ENCODE data around the gene CEP97. TPM values are rescaled to one million over a fixed set of nuclear protein-coding genes. Genes with fewer than 3 reads are reported as not detected.

The CEP97 gene
- total and polyA plus RNA-seq, 9 of the 15 experiments (the other 6 are each of a cell fraction or from before 2014, with no cell fraction given), result 2.0 to 10.1 (median 4.3) TPM

DNA sequence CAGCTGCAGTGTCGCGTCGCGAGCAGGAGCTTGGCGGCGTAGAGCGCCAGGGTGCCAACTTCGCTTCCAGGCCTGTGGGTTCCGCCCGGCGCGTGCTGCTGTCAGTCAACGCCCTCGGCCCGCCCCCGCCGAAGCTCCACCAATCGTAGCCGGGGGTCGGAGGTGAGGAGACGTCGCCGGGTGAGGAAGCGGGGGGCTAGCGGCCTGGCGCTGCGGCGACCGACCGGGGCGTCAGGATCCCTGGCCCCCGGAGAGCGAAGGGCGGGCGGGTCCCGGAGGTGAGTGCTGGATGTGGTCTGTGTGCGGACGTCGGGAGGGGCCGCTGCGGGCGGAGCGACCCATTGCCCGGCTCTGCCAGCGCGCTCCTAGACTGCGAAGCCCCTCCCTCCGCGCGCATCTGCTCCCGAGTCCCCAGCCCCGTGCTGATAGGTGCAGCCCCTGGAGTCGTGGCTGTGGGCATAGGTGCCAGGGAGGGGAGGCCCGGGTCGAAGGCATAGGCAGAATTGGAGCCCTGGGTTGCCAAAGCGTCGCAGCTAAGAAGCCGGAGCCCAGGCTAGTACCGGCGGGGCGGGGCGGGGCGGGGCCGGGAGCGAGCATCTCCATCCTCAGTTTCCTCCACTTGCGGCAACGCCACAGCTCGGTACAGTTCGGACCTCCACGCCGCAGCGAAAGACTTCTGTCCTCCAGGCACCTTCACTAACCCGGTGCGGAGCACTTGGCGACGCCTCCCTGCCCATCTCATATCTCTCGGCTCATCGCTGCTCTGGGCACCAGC lies 54.8 kb downstream of the CEP97 start, which contains the start of gene NXPE3 (continued):
- TF ChIP-seq KAT7 (CRISPR knock-in tag; IDR thresholded peaks at IDR 0.05; ENCODE audit: borderline replicate concordance) (no peak), ZNF778 (CRISPR knock-in tag; IDR thresholded peaks at IDR 0.05) (no peak), ZNF134 (CRISPR knock-in tag; conservative IDR thresholded peaks at IDR 0.05) (no peak), TCF7L2 (IDR thresholded peaks at IDR 0.05; ENCODE audit: low read depth, low read length) (no peak), RBM15 (IDR thresholded peaks at IDR 0.05; ENCODE audit: insufficient read depth, low read length) (no peak), ELF4 (CRISPR knock-in tag; IDR thresholded peaks at IDR 0.05) (no peak), GTF2F1 (IDR thresholded peaks at IDR 0.05; ENCODE audit: low read depth, low read length) (no peak), TBP (optimal IDR thresholded peaks at IDR 0.05; ENCODE audit: low read depth, low read length) (no peak), MCM7 (IDR thresholded peaks at IDR 0.05) (no peak), WHSC1 (IDR thresholded peaks at IDR 0.05; ENCODE audit: low read length) (no peak), ESRRA (IDR thresholded peaks at IDR 0.05; ENCODE audit: borderline replicate concordance, low read depth) (no peak), MCM3 (IDR thresholded peaks at IDR 0.05) (no peak), CBX8 (IDR thresholded peaks at IDR 0.05; ENCODE audit: borderline replicate concordance, extremely low read depth, low read depth, low read length, poor library complexity, severe bottlenecking) (no peak), PHF20 (IDR thresholded peaks at IDR 0.05; ENCODE audit: partially characterized antibody) (peak; percentile 28), ZNF707 (CRISPR knock-in tag; conservative IDR thresholded peaks at IDR 0.05) (no peak), NUFIP1 (IDR thresholded peaks at IDR 0.05; ENCODE audit: partially characterized antibody) (no peak), CSDE1 (IDR thresholded peaks at IDR 0.05) (no peak)
- TF ChIP-seq, protein P1, sequence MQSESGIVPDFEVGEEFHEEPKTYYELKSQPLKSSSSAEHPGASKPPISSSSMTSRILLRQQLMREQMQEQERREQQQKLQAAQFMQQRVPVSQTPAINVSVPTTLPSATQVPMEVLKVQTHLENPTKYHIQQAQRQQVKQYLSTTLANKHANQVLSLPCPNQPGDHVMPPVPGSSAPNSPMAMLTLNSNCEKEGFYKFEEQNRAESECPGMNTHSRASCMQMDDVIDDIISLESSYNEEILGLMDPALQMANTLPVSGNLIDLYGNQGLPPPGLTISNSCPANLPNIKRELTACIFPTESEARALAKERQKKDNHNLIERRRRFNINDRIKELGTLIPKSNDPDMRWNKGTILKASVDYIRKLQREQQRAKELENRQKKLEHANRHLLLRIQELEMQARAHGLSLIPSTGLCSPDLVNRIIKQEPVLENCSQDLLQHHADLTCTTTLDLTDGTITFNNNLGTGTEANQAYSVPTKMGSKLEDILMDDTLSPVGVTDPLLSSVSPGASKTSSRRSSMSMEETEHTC (IDR thresholded peaks at IDR 0.05), result no peak
- TF ChIP-seq, protein P2, sequence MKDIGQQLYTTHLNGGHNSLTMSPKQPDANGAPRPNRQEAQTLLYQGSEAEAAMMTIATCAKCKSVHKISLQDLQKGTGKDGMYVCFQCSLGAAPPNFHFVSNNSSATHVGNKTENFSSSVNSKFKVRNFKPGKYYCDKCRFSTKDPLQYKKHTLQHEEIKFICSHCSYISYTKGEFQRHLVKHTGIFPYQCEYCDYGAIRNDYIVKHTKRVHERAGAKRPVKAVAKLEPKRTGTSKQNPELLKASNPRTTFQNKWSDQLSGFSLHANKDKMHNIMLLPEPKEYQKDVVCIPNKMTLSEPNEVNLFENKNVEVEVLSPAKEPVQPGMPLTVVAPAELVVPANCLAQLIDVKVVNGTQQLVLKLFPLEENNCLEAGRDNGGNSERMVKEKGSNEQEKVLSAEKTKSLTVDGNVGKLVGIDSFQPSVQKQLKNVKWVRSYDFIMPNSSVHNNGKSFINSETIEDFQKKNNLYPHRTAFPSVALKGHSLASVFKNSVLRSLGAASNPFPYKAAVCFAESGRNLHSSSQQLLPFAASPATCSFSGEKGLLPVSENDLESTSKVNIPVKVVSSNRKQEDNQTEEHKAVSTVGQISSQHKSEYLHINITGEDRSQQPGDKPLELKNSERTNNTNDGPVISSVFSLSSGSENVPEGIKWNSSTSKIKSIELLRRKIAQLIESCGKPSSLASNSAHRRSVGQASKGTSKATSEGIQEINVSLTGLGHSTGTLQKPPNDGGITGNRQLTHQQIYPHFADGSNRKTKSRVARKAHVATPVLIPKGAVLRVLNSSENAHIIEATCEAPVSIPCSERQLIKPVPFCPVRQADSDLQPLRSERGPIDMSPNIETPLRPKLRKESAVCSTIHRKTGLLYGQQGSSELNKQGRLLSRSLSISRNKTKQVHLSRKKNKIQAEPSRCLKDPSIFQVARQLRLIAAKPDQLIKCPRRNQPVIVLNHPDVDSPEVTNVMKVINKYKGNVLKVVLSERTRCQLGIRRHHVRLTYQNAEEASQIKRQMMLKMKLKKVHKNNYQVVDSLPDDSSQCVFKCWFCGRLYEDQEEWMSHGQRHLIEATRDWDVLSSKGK (CRISPR knock-in tag; IDR thresholded peaks at IDR 0.05), result no peak
- TF ChIP-seq, protein P3, sequence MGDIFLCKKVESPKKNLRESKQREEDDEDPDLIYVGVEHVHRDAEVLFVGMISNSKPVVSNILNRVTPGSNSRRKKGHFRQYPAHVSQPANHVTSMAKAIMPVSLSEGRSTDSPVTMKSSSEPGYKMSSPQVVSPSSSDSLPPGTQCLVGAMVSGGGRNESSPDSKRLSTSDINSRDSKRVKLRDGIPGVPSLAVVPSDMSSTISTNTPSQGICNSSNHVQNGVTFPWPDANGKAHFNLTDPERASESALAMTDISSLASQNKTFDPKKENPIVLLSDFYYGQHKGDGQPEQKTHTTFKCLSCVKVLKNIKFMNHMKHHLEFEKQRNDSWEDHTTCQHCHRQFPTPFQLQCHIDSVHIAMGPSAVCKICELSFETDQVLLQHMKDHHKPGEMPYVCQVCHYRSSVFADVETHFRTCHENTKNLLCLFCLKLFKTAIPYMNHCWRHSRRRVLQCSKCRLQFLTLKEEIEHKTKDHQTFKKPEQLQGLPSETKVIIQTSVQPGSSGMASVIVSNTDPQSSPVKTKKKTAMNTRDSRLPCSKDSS (IDR thresholded peaks at IDR 0.05; ENCODE audit: low read depth, partially characterized antibody), result no peak
- TF ChIP-seq, protein P4, sequence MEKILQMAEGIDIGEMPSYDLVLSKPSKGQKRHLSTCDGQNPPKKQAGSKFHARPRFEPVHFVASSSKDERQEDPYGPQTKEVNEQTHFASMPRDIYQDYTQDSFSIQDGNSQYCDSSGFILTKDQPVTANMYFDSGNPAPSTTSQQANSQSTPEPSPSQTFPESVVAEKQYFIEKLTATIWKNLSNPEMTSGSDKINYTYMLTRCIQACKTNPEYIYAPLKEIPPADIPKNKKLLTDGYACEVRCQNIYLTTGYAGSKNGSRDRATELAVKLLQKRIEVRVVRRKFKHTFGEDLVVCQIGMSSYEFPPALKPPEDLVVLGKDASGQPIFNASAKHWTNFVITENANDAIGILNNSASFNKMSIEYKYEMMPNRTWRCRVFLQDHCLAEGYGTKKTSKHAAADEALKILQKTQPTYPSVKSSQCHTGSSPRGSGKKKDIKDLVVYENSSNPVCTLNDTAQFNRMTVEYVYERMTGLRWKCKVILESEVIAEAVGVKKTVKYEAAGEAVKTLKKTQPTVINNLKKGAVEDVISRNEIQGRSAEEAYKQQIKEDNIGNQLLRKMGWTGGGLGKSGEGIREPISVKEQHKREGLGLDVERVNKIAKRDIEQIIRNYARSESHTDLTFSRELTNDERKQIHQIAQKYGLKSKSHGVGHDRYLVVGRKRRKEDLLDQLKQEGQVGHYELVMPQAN (IDR thresholded peaks at IDR 0.05; ENCODE audit: borderline replicate concordance), result no peak

All from K562 (cell line).